HG03469 (cell line): ENCODE measurements around the gene PITX3.
"Not testable (repeated sequence)": the region's sequence is repeated elsewhere in the genome, so short reads cannot be mapped to it uniquely, and the experiment has no call there.

Source experiments
- ATAC-seq: cut with Tn5 transposase; IDR thresholded peaks from one replicate; pipeline ENCODE4 v1.9.1; 2021; ENCODE audit warnings: mild to moderate bottlenecking, moderate library complexity, moderate number of reproducible peaks; ENCODE audit not compliant: unreplicated experiment

PITX3 gene

GRCh38 chr10:102261196-102261595 is 19.9 kb upstream of the PITX3 start:
- no peak for ATAC-seq

DNA sequence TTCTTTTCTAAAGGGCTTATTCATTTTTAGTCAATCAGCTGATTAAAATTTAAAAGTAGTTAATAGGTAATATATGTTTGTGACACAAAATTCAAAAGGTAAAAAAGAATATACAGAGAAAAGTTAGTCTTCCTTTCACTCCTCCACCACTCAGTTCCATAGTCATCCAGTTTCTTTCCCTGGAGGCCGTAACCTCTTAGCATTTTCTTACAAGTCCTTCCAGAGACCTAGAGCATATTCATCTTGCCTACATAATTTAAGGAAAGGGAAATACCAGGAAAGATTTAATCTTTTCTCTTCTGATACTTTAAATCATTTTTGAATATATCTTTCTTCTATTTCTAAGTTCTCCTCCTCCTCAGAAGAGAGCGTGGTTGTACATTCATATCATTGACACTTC is 14.1 kb upstream of the PITX3 start:
- no peak for ATAC-seq

GRCh38 chr10:102254426-102254825 is 13.1 kb upstream of the PITX3 start:
- no peak for ATAC-seq

DNA sequence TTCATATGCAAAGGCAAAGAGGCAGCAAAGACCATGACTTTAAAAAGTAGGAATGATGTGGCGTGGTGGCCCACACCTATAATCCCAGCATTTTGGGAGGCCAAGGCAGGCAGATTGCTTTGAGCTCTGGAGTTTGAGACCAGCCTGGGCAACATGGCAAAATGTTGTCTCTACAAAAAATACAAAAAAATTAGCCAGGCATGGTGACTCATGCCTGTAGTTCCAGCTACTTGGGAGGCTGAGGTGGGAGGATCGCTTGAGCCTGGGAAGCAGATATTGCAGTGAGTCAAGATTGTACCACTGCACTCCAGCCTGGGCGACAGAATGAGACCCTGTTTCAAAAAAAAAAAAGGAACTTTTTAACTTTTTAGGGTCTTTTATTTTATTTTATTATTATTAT is 11.2 kb upstream of the PITX3 start:
- not testable (repeated sequence) for ATAC-seq

DNA sequence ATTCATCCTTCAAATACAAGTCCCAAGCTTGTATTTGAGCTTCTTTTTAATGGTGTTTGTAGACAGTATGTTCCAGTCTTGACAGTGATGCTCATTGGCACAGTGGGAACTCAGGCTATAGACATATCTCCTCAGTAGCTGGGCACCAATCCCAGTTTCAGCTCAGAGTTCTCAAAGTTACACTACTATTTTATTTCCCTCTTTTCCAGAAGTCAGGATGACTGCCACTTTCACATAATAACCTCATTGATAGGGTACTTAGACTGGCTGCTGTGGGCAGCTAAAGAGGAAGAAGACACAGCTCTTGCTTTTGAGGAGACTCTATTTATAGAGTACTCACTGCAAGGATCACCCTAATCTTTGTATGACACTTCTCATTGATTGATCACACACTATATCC is 6.4 kb upstream of the PITX3 start:
- ATAC-seq, result no peak

DNA sequence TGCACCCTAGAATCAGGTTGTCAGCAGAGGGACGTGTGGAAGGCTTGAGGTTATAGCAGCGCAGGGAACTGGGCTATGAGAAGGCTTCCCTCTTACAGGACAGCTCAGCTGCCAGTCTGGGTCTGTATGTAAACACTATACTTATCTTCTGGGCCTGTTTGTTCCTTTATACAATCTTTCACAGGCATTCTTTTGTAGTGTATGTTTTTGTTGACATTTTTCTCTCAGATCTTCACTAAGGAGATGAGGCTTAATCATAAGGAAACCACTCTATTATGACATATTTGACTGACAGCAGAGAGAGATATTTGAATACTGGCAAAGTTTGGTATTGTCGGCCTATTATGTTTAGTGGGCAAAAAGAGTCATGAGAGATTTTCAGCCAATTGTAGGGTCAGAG is 4.9 kb upstream of the PITX3 start:
- no peak for ATAC-seq

GRCh38 chr10:102245932-102246251 is 4.6 kb upstream of the PITX3 start:
- ATAC-seq, result no peak

DNA sequence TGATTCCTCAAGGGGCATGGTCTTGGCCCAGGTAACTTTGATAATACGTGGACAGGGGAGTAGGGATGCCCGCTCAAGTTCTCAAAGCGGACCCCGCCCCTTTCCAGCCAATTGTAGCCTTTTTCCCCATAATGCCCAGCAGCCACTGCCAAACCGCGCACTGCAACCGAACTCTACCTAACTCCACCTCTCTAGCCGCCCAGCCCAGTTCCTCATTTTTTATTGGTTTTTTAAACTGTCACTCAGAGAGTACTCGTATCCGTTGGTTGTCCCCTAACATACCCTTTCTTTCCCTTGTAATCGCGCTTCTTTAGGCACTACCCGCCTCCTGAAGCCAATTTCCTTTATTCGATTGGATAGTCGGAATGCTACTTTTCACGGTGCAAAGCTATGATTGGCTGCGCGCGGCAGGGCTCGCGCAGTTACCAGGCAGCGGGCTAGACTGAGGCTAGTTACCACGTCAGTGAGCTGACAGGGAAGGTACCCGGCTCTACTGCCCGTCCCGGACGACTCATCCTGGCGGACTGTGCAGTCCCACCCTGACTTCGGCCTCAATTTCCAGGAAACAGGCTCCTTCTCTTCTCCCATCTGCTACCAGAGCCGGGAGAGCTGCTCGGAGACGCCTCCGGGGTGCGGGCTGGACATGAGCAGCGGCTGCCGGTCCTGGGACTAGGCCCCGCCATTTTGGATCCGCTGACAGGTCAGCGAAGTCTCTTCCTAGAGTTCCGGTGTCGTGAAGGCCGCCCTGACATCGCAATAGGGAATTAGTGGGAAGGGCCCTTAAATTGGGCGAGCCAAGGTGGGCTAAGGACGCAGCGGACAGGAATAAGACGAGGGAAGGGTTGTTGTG is 4.0 kb upstream of the PITX3 start, which contains the start of gene GBF1:
Gene GBF1 (plus strand): TSS at position 451 of the 850 bp plus-strand sequence. CDS start 13,407 bp downstream, outside the sequence.
- ATAC-seq, result peak; percentile 81

- no peak for ATAC-seq
Observed at GRCh38 chr10:102243309-102243708, 2.0 kb upstream of the PITX3 start.

GRCh38 chr10:102242118-102242485 is 790 bp upstream of the PITX3 start:
- no peak for ATAC-seq

GRCh38 chr10:102241032-102241443 is 274 bp downstream of the PITX3 start:
- ATAC-seq, result no peak

- ATAC-seq, result no peak
Observed at GRCh38 chr10:102240467-102241031, 763 bp downstream of the PITX3 start.

DNA sequence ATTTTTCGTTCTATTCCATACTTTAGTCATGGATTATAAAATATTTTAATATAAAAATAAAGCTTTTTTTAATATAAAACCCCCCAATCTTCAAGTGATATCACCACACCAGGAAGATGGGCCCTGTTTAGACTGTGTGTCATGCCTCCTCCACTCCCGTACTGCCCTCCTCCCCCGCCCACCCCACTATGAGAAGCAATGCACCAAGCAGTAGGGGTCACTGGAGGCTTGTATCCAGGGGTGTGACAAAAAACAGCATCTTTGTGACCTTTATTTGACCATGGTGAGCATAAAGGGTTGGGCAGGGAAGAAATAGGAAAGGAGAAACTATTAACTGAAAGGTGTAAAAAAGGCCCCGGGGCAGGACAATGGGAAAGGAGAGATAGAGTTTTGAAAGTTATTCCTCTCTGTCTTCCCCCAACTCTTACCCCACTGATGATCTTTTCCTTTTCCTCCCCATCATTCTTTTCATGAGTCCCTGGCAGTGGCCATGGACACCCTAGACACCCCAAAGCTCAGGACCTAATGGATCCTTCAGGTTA is 3.5 kb downstream of the PITX3 start:
- ATAC-seq, result no peak

GRCh38 chr10:102236006-102236405 is 5.3 kb downstream of the PITX3 start:
- no peak for ATAC-seq

DNA sequence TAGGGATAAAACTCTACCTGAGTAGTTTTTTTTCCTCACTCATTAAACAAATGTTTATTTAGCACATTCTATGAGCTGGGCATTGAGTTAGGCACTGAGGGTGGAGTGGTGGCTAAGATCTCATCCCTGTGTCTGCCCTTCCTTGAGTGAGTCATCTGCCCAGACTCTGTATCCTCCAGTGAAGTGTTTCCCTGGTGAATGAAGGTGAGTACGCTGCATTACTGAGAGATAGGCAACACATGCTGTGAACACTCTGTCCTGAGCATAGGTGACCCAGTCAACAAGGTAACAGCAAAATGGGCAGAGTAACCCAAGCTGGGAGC is 5.8 kb downstream of the PITX3 start:
- ATAC-seq, result no peak

DNA sequence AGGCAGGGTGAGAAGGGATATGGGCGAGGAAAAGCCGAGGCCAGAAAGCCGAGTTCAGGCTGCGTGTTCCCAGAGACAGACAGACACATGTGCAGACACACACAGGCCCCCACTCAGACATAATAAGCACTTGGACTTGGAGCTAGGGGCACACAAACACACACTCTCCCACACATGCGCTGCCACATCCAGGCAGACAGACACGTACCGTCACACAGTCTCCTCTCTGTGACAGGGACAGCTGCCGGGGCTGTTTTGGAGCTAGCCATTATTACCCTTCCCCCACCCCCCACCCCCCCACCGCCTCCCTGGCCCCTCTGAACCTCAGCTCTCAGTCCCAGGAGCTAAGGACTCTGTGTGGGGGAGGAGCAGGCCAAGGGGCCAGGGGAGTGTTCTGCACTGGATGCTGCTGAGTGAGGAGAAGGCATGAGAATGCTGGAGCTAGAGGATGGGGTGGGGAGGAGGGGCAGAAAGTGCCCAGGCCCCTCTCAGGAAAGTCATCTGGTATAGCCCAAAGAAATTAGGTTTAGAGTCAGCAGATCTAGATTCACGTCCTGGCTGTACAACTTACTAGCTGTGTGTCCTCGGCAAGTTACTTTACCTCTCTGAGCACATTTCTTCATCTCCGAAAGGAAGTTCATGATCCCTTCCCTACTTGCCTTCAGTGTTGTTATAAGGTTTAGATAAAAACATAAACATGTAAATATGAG is 6.3 kb downstream of the PITX3 start:
- no peak for ATAC-seq

DNA sequence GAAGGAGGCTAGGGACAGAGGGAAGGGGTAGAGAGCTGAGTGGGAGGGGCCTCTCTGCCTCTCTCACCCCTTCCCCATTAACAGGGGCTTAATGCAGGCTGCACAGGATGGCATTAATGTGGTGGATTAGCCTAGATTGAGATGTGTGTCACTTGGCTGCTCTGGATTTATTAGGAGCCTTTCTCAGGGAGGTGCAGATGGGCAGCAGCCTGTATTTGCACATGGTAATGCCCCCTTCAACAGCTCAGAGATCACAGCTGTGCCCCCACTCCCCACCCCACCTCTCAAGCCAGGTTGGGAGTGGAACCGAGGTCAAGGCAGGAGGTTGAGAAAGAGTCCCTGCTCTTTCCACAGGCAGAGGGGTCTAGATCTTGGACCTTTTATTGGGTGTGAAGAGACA is 7.3 kb downstream of the PITX3 start:
- no peak for ATAC-seq

- ATAC-seq, result no peak
Observed at GRCh38 chr10:102231357-102232318, 9.7 kb downstream of the PITX3 start.

- no peak for ATAC-seq
Observed at GRCh38 chr10:102230861-102231356, 10.4 kb downstream of the PITX3 start.

DNA sequence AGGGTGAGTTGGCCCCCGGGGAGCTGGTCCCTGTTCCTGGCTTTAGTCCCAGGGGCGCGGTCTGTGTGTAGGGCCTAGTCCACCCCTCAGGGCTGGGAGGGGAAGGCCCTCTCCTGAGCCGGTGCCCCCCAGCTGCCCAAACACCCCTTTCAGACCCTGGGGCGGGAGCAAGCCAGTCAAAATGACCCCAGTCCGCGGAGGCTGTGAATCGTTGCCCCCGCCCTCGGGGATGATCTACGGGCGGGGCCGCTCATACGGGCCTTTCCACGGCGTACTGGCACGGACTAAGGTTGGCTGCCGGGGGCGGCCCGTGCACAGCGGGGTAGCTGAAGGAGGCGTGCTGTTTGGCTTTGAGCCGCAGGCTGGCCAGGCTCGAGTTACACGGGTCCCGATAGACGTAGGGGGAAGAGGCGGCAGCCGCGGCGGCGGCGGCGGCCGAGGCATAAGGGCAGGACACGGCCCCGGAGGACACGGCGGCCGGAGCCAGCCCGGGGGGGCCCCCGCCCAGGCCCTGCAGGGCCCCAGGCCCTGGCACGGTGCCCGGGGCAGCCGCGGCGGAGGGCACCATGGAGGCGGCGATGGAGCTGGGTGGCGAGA is 10.9 kb downstream of the PITX3 start:
- no peak for ATAC-seq
